HepG2 (cell line): ENCODE data around the gene COMP. TPM values are rescaled to one million over a fixed set of nuclear protein-coding genes. Genes with fewer than 3 reads are reported as not detected.
A peak's percentile ranks its signal among the peaks of the same experiment; 100 is the strongest.

ENCODE experiments used
- ATAC-seq: fragments of 200-7000 bp; cut with Tn5 transposase; 3 replicates; pipeline ENCODE4 v1.9.1; 2020; ENCODE audit warnings: mild to moderate bottlenecking, moderate library complexity
- BruUV-seq: library from RNA; stranded (reverse); fragments of 400-500 nt; replicated peaks from 2 replicates; lab custom pipeline; 2021; lab: Mats Ljungman, UMichigan
- CTCF ChIA-PET: fragments of 300-600 bp; formaldehyde crosslinking; extraction: SDS; loops from one replicate; lab custom pipeline; 2021; ENCODE audit warnings: low total read pairs, inconsistent platforms, low intra/inter-chr PET ratio; lab: Yijun Ruan, JAX
- POLR2A ChIA-PET: fragments of 350-600 bp; sonication (Branson Sonifier 250); formaldehyde crosslinking; loops from one replicate; lab custom pipeline; 2020; ENCODE audit warnings: antibody characterized with exemption, inconsistent platforms; lab: Yijun Ruan, JAX
- DNase-seq: peaks from one replicate; pipeline ENCODE4 v3.0.0-alpha.2; 2015; ENCODE audit warnings: low spot score
- FAIRE-seq: peaks from 3 replicates; lab custom pipeline; 2011; peaks lifted over from hg19 to GRCh38; lab: Jason Lieb, UNC
- H2AFZ ChIP-seq: one replicate; pipeline ENCODE4 v1.6.1; 2011; ENCODE audit warnings: low read length, inconsistent platforms
- H3K27ac ChIP-seq: fragments of 300-600 bp; 3 replicates; pipeline ENCODE4 v1.8.0; 2011; ENCODE audit warnings: mixed run types, mild to moderate bottlenecking, mixed read lengths, low read length, inconsistent platforms; ENCODE audit not compliant: insufficient read depth; ENCODE audit errors: extremely low read length
- H3K27me3 ChIP-seq, 2 experiments: fragments of 200-600 bp in 1 of 2; 2 replicates in 1 of 2; 3 replicates in 1 of 2; pipeline versions ENCODE4 v1.6.0 to v1.8.0; 2011; ENCODE audit warnings: low read length in 2 of 2, mild to moderate bottlenecking in 2 of 2, moderate library complexity in 2 of 2, inconsistent platforms in 1 of 2; ENCODE audit not compliant: insufficient read depth in 2 of 2, control insufficient read depth in 1 of 2
- H3K36me3 ChIP-seq, 2 experiments: fragments of 200-600 bp in 1 of 2; replicated peaks in 1 of 2; 2 replicates in 1 of 2; 3 replicates in 1 of 2; pipeline versions ENCODE4 v1.5.1 to v1.8.0; 2011; ENCODE audit warnings: low read length in 2 of 2, inconsistent platforms in 1 of 2; ENCODE audit not compliant: insufficient read depth in 2 of 2, control insufficient read depth in 1 of 2
- H3K4me1 ChIP-seq: 2 replicates; pipeline ENCODE4 v1.5.1; 2012; ENCODE audit warnings: low read length, inconsistent platforms; ENCODE audit not compliant: insufficient read depth
- H3K4me2 ChIP-seq: 2 replicates; pipeline ENCODE4 v1.6.0; 2011; ENCODE audit warnings: low read depth, low read length, inconsistent platforms
- H3K4me3 ChIP-seq, 3 experiments: fragments of 200-600 bp in 1 of 3; sonication (generic), shearing (Covaris generic) in 1 of 3; replicated peaks in 1 of 3; 2 replicates each; pipeline ENCODE4 v1.5.1; 2011 to 2016; ENCODE audit warnings: low read length in 3 of 3, inconsistent platforms in 2 of 3, low read depth in 2 of 3, mild to moderate bottlenecking in 2 of 3, control low read depth in 1 of 3, mixed read lengths in 1 of 3; ENCODE audit not compliant: insufficient read depth in 1 of 3
- H3K79me2 ChIP-seq: one replicate; pipeline ENCODE4 v1.6.1; 2011; ENCODE audit warnings: low read length, inconsistent platforms; ENCODE audit not compliant: insufficient read depth
- H3K9ac ChIP-seq: 2 replicates; pipeline ENCODE4 v1.6.0; 2011; ENCODE audit warnings: mild to moderate bottlenecking, low read depth, low read length, inconsistent platforms; ENCODE audit not compliant: insufficient read depth
- H3K9me3 ChIP-seq: 2 replicates; pipeline ENCODE4 v1.5.1; 2012; ENCODE audit warnings: mild to moderate bottlenecking, low read length
- H4K20me1 ChIP-seq: 2 replicates; pipeline ENCODE4 v1.6.0; 2011; ENCODE audit warnings: inconsistent platforms, mild to moderate bottlenecking, low read length, moderate library complexity; ENCODE audit not compliant: insufficient read depth
- ATRX ChIP-seq: sonication (generic); formaldehyde crosslinking; IDR thresholded peaks from 2 replicates; pipeline ENCODE4 v1.4.0; 2020; ENCODE audit warnings: missing genetic modification reagents, borderline replicate concordance
- PATZ1 ChIP-seq: sonication (generic); formaldehyde crosslinking; IDR thresholded peaks from 2 replicates; pipeline ENCODE4 v1.4.0; 2020; ENCODE audit warnings: missing genetic modification reagents
- ZFP36 ChIP-seq: fragments of 150-350 bp; IDR thresholded peaks from 2 replicates; pipeline ENCODE4 v1.6.1; 2018; ENCODE audit warnings: borderline replicate concordance, low read length, low read depth; ENCODE audit not compliant: partially characterized antibody
- ZNF275 ChIP-seq: sonication (generic); formaldehyde crosslinking; IDR thresholded peaks from 2 replicates; pipeline ENCODE4 v1.8.0; 2022; ENCODE audit warnings: missing genetic modification reagents, mild to moderate bottlenecking, inconsistent platforms, borderline replicate concordance
- ZNF768 ChIP-seq: sonication (generic); formaldehyde crosslinking; IDR thresholded peaks from 2 replicates; pipeline ENCODE4 v1.4.0; 2020; ENCODE audit warnings: missing genetic modification reagents
- WGBS: methylation state at CpG from one replicate; pipeline ENCODE4 v1.1.6; 2017; ENCODE audit warnings: low lambda C conversion rate; 5-methylcytosine and 5-hydroxymethylcytosine counted together
- in situ Hi-C: cut with HindIII; loops from 2 replicates; pipeline ENCODE4 v1.10.0; 2017; ENCODE audit warnings: low pct_unique_long_range_greater_than_20kb; ENCODE audit not compliant: extremely low pct_ligation_motif_present
- intact Hi-C: fragments of 100-400 bp; cut with micrococcal nuclease; formaldehyde crosslinking; loops from one replicate; pipeline ENCODE4 v1.10.0; 2022; ENCODE audit not compliant: unreplicated experiment
- polyA plus RNA-seq, 8 experiments: library from polyadenylated mRNA; depleted of rRNA in 3 of 8; stranded (reverse) in 7 of 8; unstranded in 1 of 8; fragments of >200 nt; fragmentation: Illumina TruSeq in 4 of 8; extraction: Trizol in 4 of 8; gene quantifications; 2 replicates each; pipeline versions ENCODE4 v1.2.1 to v1.2.3, GENCODE V29; 2011 to 2016; ENCODE audit warnings: low read depth in 4 of 8, missing spikeins in 1 of 8, mixed read lengths in 1 of 8; ENCODE audit not compliant: insufficient read depth in 1 of 8
- total RNA-seq, 5 experiments: library from RNA; depleted of rRNA; stranded (reverse); fragments of >200 nt; fragmentation: Illumina TruSeq; extraction: Trizol; gene quantifications; 2 replicates each; pipeline ENCODE4 v1.2.3, GENCODE V29; 2016; ENCODE audit warnings: low read depth in 1 of 5

COMP gene
- total and polyA plus RNA-seq, 2 of the 13 experiments (the other 11 are each of a cell fraction or from before 2014, with no cell fraction given), result 0.04 to 0.13 TPM

- TF ChIP-seq PATZ1 (CRISPR knock-in tag), result peak; percentile 53
These were observed 4.4 kb upstream of the COMP start (continued) for GRCh38 chr19:18795540-18795939.

- H3K4me2 ChIP-seq, result no peak overlapping the region
- no peaks in the 10 kb centered on the region for H3K79me2 ChIP-seq
- no peak for ATAC-seq
- no peaks in the 10 kb centered on the region for H3K9me3 ChIP-seq
- in situ Hi-C loops, result no loop called here
- H3K36me3 ChIP-seq, result no peaks in the 10 kb centered on the region
- ChIA-PET POLR2A (interaction anchor here (0.9 kb wide), 1 partner anchor 52 kb away, joined by 3 read pairs; no protein-coding TSS in a partner anchor), CTCF (no interaction called here)
- no peak overlapping the region for H3K27ac ChIP-seq
- H3K27me3 ChIP-seq, result peaks cover 10 to 58% of the 10 kb centered on the region in 2 experiments
- H3K4me1 ChIP-seq, result peaks cover 55% of the 10 kb centered on the region
- H2AFZ ChIP-seq, result no peak overlapping the region
- no peak overlapping the region for H3K4me3 ChIP-seq
- BruUV-seq, result no TSS peak
- DNase-seq, result no peak
- FAIRE-seq, result no peak
- H4K20me1 ChIP-seq, result no peaks in the 10 kb centered on the region
- TF ChIP-seq ATRX (CRISPR knock-in tag) (no peak), ZNF768 (peak; percentile 89)
- TF ChIP-seq, all 625 proteins: peak for 1
- no peak overlapping the region for H3K9ac ChIP-seq
- 69% methylated on average over 4 of the region's 6 CpGs for WGBS
- intact Hi-C loops, result loop anchor here (5.0 kb wide), 1 partner anchor 38 kb away; the partner anchor contains the start of gene UPF1
These were observed 3.6 kb upstream of the COMP start for GRCh38 chr19:18794692-18795091.

GRCh38 chr19:18794029-18794313, 2.9 kb upstream of the COMP start:
- H3K4me3 ChIP-seq, result no peak overlapping the region
- no peak for DNase-seq
- no peak overlapping the region for H3K27ac ChIP-seq
- H3K79me2 ChIP-seq, result no peaks in the 10 kb centered on the region
- POLR2A ChIA-PET, result interaction anchor here (0.5 kb wide), 1 partner anchor 247 kb away, joined by 3 read pairs; no protein-coding TSS in a partner anchor
- BruUV-seq, result no TSS peak
- in situ Hi-C loops, result no loop called here
- no peaks in the 10 kb centered on the region for H3K9me3 ChIP-seq
- H3K4me2 ChIP-seq, result no peak overlapping the region
- TF ChIP-seq ZNF275 (CRISPR knock-in tag) (no peak), ZFP36 (peak; percentile 15)
- TF ChIP-seq, all 625 proteins: peak for 1
- Histone ChIP-seq H4K20me1 (no peaks in the 10 kb centered on the region), H3K27me3 (peaks cover 10 to 65% of the 10 kb centered on the region in 2 experiments), H2AFZ (no peak overlapping the region), H3K9ac (no peak overlapping the region), H3K4me1 (peaks cover 48% of the 10 kb centered on the region), H3K36me3 (no peaks in the 10 kb centered on the region)
- no peak for ATAC-seq
- 8% methylated on average over 5 of the region's 5 CpGs for WGBS
- CTCF ChIA-PET, result no interaction called here
- no peak for FAIRE-seq
- intact Hi-C loops, result no loop called here
